Keratinocyte (primary cell): ENCODE results near the gene ANKRD26. TPM values are rescaled to one million over a fixed set of nuclear protein-coding genes. Genes with fewer than 3 reads are reported as not detected.

Experiments used
- DNase-seq: peaks from one replicate; pipeline ENCODE4 v3.0.0-alpha.2; 2011; ENCODE audit warnings: low read depth, missing footprints, low spot score
- FAIRE-seq: peaks from 2 replicates; lab custom pipeline; 2011; peaks lifted over from hg19 to GRCh38; lab: Jason Lieb, UNC
- H2AFZ ChIP-seq: 2 replicates; pipeline ENCODE4 v1.6.0; 2012; ENCODE audit warnings: low read length, control low read depth, inconsistent platforms; ENCODE audit not compliant: control insufficient read depth
- H3K27ac ChIP-seq: 2 replicates; pipeline ENCODE4 v1.5.1; 2011; ENCODE audit warnings: low read length; ENCODE audit not compliant: control insufficient read depth, insufficient read depth
- H3K27me3 ChIP-seq: 3 replicates; pipeline ENCODE4 v1.6.0; 2011; ENCODE audit warnings: low read length; ENCODE audit not compliant: control insufficient read depth, insufficient read depth; ENCODE audit errors: extremely low read depth
- H3K36me3 ChIP-seq, 2 experiments: 2 replicates in 1 of 2; 3 replicates in 1 of 2; pipeline ENCODE4 v1.5.1; 2011; ENCODE audit warnings: low read length in 2 of 2, mild to moderate bottlenecking in 1 of 2; ENCODE audit not compliant: control insufficient read depth in 2 of 2, insufficient read depth in 2 of 2; ENCODE audit errors: extremely low read depth in 1 of 2
- H3K4me1 ChIP-seq: 3 replicates; pipeline ENCODE4 v1.5.1; 2011; ENCODE audit warnings: low read length; ENCODE audit not compliant: control insufficient read depth, insufficient read depth; ENCODE audit errors: extremely low read depth
- H3K4me2 ChIP-seq: 3 replicates; pipeline ENCODE4 v1.6.0; 2011; ENCODE audit warnings: low read depth, low read length; ENCODE audit not compliant: control insufficient read depth, insufficient read depth; ENCODE audit errors: extremely low read depth
- H3K4me3 ChIP-seq, 3 experiments: fragments of 200-600 bp in 1 of 3; sonication (generic) in 1 of 3; 2 replicates in 2 of 3; 3 replicates in 1 of 3; pipeline ENCODE4 v1.5.1; 2011 to 2016; ENCODE audit warnings: low read length in 3 of 3, mild to moderate bottlenecking in 3 of 3, control low read depth in 2 of 3, inconsistent platforms in 1 of 3, low read depth in 1 of 3, mixed read lengths in 1 of 3, mixed run types in 1 of 3, moderate library complexity in 1 of 3; ENCODE audit not compliant: control insufficient read depth in 2 of 3, insufficient read depth in 2 of 3; ENCODE audit errors: extremely low read depth in 1 of 3
- H3K79me2 ChIP-seq: 2 replicates; pipeline ENCODE4 v1.6.0; 2012; ENCODE audit warnings: low read length; ENCODE audit not compliant: control insufficient read depth, insufficient read depth
- H3K9ac ChIP-seq: 3 replicates; pipeline ENCODE4 v1.6.0; 2011; ENCODE audit warnings: low read length; ENCODE audit not compliant: control insufficient read depth, insufficient read depth; ENCODE audit errors: extremely low read depth
- H3K9me1 ChIP-seq: 3 replicates; pipeline ENCODE4 v1.6.0; 2011; ENCODE audit warnings: low read length; ENCODE audit not compliant: control insufficient read depth, insufficient read depth; ENCODE audit errors: extremely low read depth
- H3K9me3 ChIP-seq: 2 replicates; pipeline ENCODE4 v1.5.1; 2012; ENCODE audit warnings: low read depth, low read length; ENCODE audit not compliant: control insufficient read depth
- H4K20me1 ChIP-seq: 3 replicates; pipeline ENCODE4 v1.6.0; 2011; ENCODE audit warnings: low read length; ENCODE audit not compliant: control insufficient read depth, insufficient read depth; ENCODE audit errors: extremely low read depth
- CTCF ChIP-seq, 3 experiments: IDR thresholded peaks in 1 of 3; conservative IDR thresholded peaks in 1 of 3; optimal IDR thresholded peaks in 1 of 3; 2 replicates in 2 of 3; 3 replicates in 1 of 3; pipeline versions ENCODE3 to v1.5.1; 2011; ENCODE audit warnings: low read length in 3 of 3, mild to moderate bottlenecking in 3 of 3, moderate library complexity in 2 of 3, control low read depth in 1 of 3, inconsistent platforms in 1 of 3; ENCODE audit not compliant: insufficient read depth in 2 of 3; ENCODE audit errors: extremely low read depth in 1 of 3
- EZH2 ChIP-seq: IDR thresholded peaks from one replicate; pipeline ENCODE4 v1.6.1; 2012; ENCODE audit warnings: inconsistent platforms, mild to moderate bottlenecking, low read length, moderate library complexity
- dilution Hi-C: fragments of 300-500 bp; cut with MboI; formaldehyde crosslinking; loops from one replicate; pipeline ENCODE4 v1.7.0; 2020; ENCODE audit warnings: low sequenced_read_pairs; ENCODE audit not compliant: extremely low pct_ligation_motif_present
- polyA plus RNA-seq, 5 experiments: library from polyadenylated mRNA; depleted of rRNA in 3 of 5; stranded (reverse) in 3 of 5; stranded (forward) in 1 of 5; unstranded in 1 of 5; fragments of >200 nt; gene quantifications; 1 replicate in 1 of 5; 2 replicates in 3 of 5; 3 replicates in 1 of 5; pipeline versions ENCODE4 v1.2.1 to v1.2.3, GENCODE V29; 2011 to 2012; ENCODE audit warnings: missing spikeins in 2 of 5, low read depth in 1 of 5, low replicate concordance in 1 of 5

Gene ANKRD26
- polyA plus RNA-seq, 1 donor (not counting 4 experiments of a cell fraction or from before 2014, with no cell fraction given), result 3.3 TPM

GRCh38 chr10:26977635-26978034 is 122.7 kb downstream of the ANKRD26 start:
- Histone ChIP-seq H2AFZ (no peak overlapping the region), H4K20me1 (no peaks in the 10 kb centered on the region), H3K79me2 (no peaks in the 10 kb centered on the region), H3K4me2 (no peak overlapping the region), H3K4me3 (no peak overlapping the region), H3K4me1 (no peaks in the 10 kb centered on the region), H3K9me1 (no peaks in the 10 kb centered on the region), H3K9me3 (no peaks in the 10 kb centered on the region), H3K27ac (no peak overlapping the region), H3K36me3 (no peaks in the 10 kb centered on the region), H3K27me3 (no peaks in the 10 kb centered on the region), H3K9ac (no peak overlapping the region)
- TF ChIP-seq EZH2 (no peak), CTCF (optimal IDR thresholded peaks at IDR 0.05 in 1 of 3, IDR thresholded peaks at IDR 0.05 in 1 of 3, conservative IDR thresholded peaks at IDR 0.05 in 1 of 3; ENCODE audit: extremely low read depth in 1 of 3, insufficient read depth in 2 of 3, low read length in 3 of 3) (no peak)
- dilution Hi-C loops, result no loop called here
- FAIRE-seq (no peak), DNase-seq (no peak)

GRCh38 chr10:26970667-26971066 is 129.6 kb downstream of the ANKRD26 start:
- Histone ChIP-seq H2AFZ (no peak overlapping the region), H3K9ac (no peak overlapping the region), H3K79me2 (no peaks in the 10 kb centered on the region), H3K4me2 (no peak overlapping the region), H3K4me3 (no peak overlapping the region), H3K36me3 (no peaks in the 10 kb centered on the region), H3K9me3 (no peaks in the 10 kb centered on the region), H4K20me1 (no peaks in the 10 kb centered on the region), H3K4me1 (no peaks in the 10 kb centered on the region), H3K27ac (no peak overlapping the region), H3K9me1 (no peaks in the 10 kb centered on the region), H3K27me3 (no peaks in the 10 kb centered on the region)
- TF ChIP-seq EZH2 (no peak), CTCF (optimal IDR thresholded peaks at IDR 0.05 in 1 of 3, IDR thresholded peaks at IDR 0.05 in 1 of 3, conservative IDR thresholded peaks at IDR 0.05 in 1 of 3; ENCODE audit: extremely low read depth in 1 of 3, insufficient read depth in 2 of 3, low read length in 3 of 3) (no peak)
- FAIRE-seq (no peak), DNase-seq (no peak)
- dilution Hi-C loops, result no loop called here
